ENCODE data around the gene RNU5B-1. TPM values are rescaled to one million over a fixed set of nuclear protein-coding genes. Genes with fewer than 3 reads are reported as not detected.
A peak's percentile ranks its signal among the peaks of the same experiment; 100 is the strongest.

Gene RNU5B-1
- total and polyA plus RNA-seq, 7 donors, result not detected

DNA sequence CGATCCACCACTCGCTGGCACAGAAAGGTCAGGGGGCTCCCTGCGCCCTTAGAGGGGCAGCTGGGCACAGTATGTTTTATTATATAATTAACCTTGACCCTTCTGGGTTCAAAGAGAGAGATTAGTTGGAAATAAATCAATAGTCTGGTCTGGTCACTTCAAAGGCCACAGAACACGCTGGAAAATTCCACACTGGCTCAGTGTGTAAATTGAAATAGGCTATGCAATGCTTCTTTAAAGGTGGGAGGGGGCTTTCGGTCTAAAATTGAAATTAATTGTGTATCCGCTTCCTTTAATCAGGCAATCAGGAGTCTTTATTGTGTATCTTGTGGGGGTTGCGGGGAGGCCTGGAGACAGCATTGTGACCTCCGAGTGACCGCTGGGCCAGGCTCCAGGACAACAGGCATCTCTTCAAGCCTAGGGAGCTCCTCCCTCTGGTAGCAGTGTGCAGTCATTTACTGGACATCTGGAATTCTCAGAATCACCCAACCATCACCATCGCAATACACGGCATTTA, 8.0 kb downstream of the RNU5B-1 start:
- TF ChIP-seq CTCF (IDR thresholded peaks at IDR 0.05) (no peak), POLR2A (IDR thresholded peaks at IDR 0.05) (no peak), POLR2AphosphoS5 (IDR thresholded peaks at IDR 0.05) (no peak), EP300 (IDR thresholded peaks at IDR 0.05) (no peak)
- no peak for DNase-seq
- no peaks in the 10 kb centered on the region for H3K27me3 ChIP-seq
- intact Hi-C loops (cut with DNase I), result no loop called here
- no peak overlapping the region for H3K4me3 ChIP-seq
- WGBS, 2 donors, result 75 to 76% methylated on average over 11 of the region's 11 CpGs
- no peaks in the 10 kb centered on the region for H3K36me3 ChIP-seq
- no peak overlapping the region for H3K27ac ChIP-seq
- no peaks in the 10 kb centered on the region for H3K9me3 ChIP-seq
- no peaks in the 10 kb centered on the region for H3K4me1 ChIP-seq

DNA sequence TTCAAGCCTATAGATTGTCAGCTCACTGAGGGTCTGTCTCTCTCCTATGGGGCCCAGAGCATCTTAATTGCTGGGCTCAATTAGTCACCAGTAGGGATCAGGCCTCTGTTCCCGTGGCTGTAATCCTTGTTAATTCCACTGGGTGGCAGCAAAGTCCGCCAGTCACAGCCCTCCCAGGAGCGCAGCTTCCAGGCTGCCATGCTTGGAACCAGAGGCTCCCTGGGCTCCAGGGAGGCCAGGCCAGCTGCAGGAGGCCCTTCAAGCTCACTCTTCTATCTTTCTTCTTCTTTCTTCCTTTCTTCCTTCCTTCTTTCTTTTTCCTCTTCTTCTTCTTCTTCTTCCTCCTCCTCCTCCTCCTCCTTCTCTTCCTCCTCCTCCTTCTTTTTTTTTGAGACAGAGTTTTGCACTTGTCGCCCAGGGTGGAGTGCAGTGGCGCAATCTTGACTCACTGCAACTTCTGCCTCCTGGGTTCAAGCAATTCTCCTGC, 14.4 kb downstream of the RNU5B-1 start:
- H3K27ac ChIP-seq, result no peak overlapping the region
- DNase-seq, result peak; percentile 89
- WGBS, 2 donors, result 34 to 37% methylated on average over 5 of the region's 5 CpGs
- intact Hi-C loops (cut with DNase I), result loop anchor here (1.0 kb wide), 1 partner anchor 66 kb away; no protein-coding TSS in a partner anchor
- H3K9me3 ChIP-seq, result no peaks in the 10 kb centered on the region
- TF ChIP-seq POLR2A (IDR thresholded peaks at IDR 0.05) (no peak), EP300 (IDR thresholded peaks at IDR 0.05) (no peak), CTCF (IDR thresholded peaks at IDR 0.05) (peak; percentile 89 to 95 (median 92)), POLR2AphosphoS5 (IDR thresholded peaks at IDR 0.05) (no peak)
- peaks cover 0 to 13% (median 8%) of the 10 kb centered on the region in 4 donors for H3K4me1 ChIP-seq
- no peaks in the 10 kb centered on the region for H3K27me3 ChIP-seq
- no peak overlapping the region for H3K4me3 ChIP-seq
- no peaks in the 10 kb centered on the region for H3K36me3 ChIP-seq

GRCh38 chr15:65323071-65323511, 18.6 kb downstream of the RNU5B-1 start:
- H3K27ac ChIP-seq, result peak overlapping the region in 3 of 4 donors; percentile 49 to 57 (median 53)
- peak; percentile 96 for DNase-seq
- H3K4me1 ChIP-seq, result peaks cover 0 to 13% (median 8%) of the 10 kb centered on the region in 4 donors
- no peaks in the 10 kb centered on the region for H3K36me3 ChIP-seq
- intact Hi-C loops (cut with DNase I), result no loop called here
- no peaks in the 10 kb centered on the region for H3K27me3 ChIP-seq
- 20 to 24% methylated on average over 9 of the region's 9 CpGs for WGBS, 2 donors
- no peaks in the 10 kb centered on the region for H3K9me3 ChIP-seq
- H3K4me3 ChIP-seq, result no peak overlapping the region
- TF ChIP-seq POLR2A (IDR thresholded peaks at IDR 0.05) (no peak), CTCF (IDR thresholded peaks at IDR 0.05) (no peak), POLR2AphosphoS5 (IDR thresholded peaks at IDR 0.05) (peak; percentile 77 to 91 (median 88)), EP300 (IDR thresholded peaks at IDR 0.05) (peak in 1 of 4 donors; percentile 70)

DNA sequence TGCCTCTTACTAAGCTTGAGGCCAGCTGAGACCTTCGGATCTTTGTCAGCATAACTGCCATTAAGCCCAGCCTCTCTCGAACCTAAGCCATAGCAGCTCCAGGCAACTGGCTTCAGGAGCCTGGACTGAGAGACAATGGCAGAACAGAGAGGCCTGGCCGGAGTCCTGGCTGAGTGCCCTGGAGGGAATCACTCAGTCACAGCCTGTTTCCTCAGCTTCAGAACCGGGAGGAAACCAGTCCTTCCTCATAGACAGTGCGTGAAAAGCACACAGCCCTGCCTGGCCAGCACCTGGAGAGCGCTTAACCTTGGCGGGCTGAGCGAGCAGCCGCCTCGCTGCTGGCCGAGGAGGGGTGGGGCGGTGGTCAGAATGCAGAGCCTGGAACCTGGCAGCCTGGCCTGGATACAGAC, 21.6 kb downstream of the RNU5B-1 start:
- H3K4me3 ChIP-seq, result no peak overlapping the region
- intact Hi-C loops (cut with DNase I), result no loop called here
- H3K4me1 ChIP-seq, result peaks cover 0 to 13% (median 8%) of the 10 kb centered on the region in 4 donors
- no peak overlapping the region for H3K27ac ChIP-seq
- TF ChIP-seq EP300 (IDR thresholded peaks at IDR 0.05) (no peak), POLR2AphosphoS5 (IDR thresholded peaks at IDR 0.05) (no peak), CTCF (IDR thresholded peaks at IDR 0.05) (no peak), POLR2A (IDR thresholded peaks at IDR 0.05) (no peak)
- no peaks in the 10 kb centered on the region for H3K27me3 ChIP-seq
- peak; percentile 74 for DNase-seq
- H3K36me3 ChIP-seq, result no peaks in the 10 kb centered on the region
- H3K9me3 ChIP-seq, result no peaks in the 10 kb centered on the region
- 10 to 29% methylated on average over 12 of the region's 12 CpGs for WGBS, 2 donors

All from sigmoid colon (tissue), 7 donors.